A549 treated with Mapracorat at 1 μM for 4 hours (cell line): ENCODE measurements around the gene IFIT5. TPM values are rescaled to one million over a fixed set of nuclear protein-coding genes. Genes with fewer than 3 reads are reported as not detected.

Source experiments
- total RNA-seq: library from RNA; stranded (reverse); fragments of 200-300 nt; extraction: Qiagen RNA extraction; gene quantifications from 5 replicates; pipeline ENCODE4 v1.2.3, GENCODE V29; 2022

Gene IFIT5
- total RNA-seq: 7.6 to 11.6 TPM (median 8.8 TPM) in 5 replicates

DNA sequence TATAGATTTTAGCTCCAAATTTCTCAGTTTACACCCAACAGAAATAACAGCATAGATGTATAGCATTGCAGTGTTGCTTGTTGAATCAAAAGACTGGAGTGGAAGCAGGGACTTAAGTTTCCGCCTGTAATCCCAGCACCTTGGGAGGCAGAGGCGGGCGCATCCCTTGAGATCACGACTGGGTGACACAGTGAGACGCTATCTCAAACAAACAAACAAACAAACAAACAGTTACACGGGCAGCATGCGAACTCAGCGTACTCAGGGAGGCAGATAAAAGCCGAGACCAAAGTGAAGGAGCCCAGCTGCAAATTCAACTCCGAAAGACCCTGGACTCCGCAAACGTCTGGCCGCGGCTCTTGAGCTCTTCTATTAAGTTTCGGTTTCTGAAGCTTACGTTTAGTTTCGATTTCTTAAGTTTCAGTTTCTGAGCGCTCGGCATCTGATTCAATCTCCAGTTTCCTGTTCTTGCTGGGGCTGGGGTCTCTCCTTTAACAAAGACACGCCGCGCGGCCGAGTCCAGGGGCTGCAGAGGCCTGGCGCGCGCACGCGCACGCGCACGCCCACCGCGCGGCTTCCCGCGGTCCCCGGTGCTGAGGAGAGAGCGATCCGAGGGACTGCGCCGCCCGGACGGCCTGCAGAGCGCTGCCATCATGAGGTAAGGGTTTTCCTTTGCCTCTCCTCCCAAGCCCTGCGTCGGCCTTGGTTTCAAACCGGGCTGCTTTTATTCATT, at the start of gene IFIT5:
Gene IFIT5 (plus strand): TSS at position 423 of the 733 bp plus-strand sequence. CDS start 231 bp downstream, at position 654.

DNA sequence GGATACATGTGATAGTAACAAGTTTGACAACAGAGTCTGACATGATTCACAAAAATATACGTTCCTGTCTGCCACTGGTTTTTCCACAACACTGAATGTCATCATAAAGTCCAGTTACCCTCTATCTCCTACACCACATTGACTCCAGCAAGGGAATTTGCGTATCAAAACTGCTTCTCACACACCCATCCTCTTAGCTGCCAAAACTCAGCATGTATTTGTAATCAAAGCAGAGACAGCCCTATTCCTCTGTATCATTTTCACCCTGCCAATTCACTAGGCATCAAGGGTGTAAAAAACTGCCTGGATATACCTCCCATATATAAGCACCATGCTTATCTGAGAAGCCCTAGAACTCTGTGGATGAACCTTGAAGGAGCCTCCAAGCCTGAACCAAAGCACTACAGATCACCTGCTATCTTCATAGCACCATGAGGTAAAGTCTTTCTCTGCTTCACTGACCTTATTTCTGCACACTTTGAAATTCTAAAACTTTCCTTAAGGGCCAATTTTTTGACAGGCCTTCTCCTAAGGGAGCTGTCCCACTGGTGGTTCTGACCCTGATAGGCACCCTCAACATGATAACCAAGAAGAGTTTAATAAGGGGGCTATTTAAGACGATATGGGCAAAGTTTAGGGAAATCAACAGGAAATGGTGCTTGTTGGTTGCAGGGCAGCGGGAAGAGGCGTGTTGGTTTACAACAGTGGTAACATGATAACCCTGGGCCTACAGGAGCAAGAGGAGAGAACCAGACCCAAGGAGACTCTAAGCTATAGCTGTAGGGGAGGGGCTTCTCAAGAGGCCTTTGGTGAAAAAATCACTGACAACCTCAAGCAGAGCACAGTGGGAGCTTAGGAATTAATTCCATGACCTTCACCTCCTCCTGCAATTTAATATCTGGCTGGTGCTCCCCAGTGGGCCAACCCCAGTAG, 36.4 kb upstream of the IFIT5 start, which contains the start of gene IFIT1B:
Gene IFIT1B (plus strand): TSS at position 352 of the 933 bp plus-strand sequence. CDS start 80 bp downstream, at position 432.

GRCh38 chr10:89391907-89392756, 22.2 kb upstream of the IFIT5 start, which contains the start of gene IFIT1:
Gene IFIT1 (plus strand): TSS chr10:89392623. CDS start chr10:89392713, 90 bp downstream.

Other genes starting within 250 kb of the IFIT5 start
- 0.12 to 0.36 TPM (median 0.32 TPM) in 5 replicates for gene CH25H, start 207.3 kb upstream of the IFIT5 start, total RNA-seq
- 43.4 to 52.0 TPM (median 48.9 TPM) in 5 replicates for gene LIPA, start 162.8 kb upstream of the IFIT5 start, total RNA-seq
- gene IFIT2, start 112.5 kb upstream of the IFIT5 start, total RNA-seq: 1.8 to 2.8 TPM (median 2.4 TPM) in 5 replicates
- 4.1 to 5.5 TPM (median 5.0 TPM) in 5 replicates for gene IFIT3, start 86.6 kb upstream of the IFIT5 start, total RNA-seq
- gene IFIT1B, start 36.5 kb upstream of the IFIT5 start, total RNA-seq: not detected in 5 replicates
- 3.5 to 5.5 TPM (median 4.7 TPM) in 5 replicates for gene IFIT1, start 21.9 kb upstream of the IFIT5 start, total RNA-seq
- gene SLC16A12, start 121.0 kb downstream of the IFIT5 start, total RNA-seq: 0.21 to 0.86 TPM (median 0.31 TPM) in 5 replicates
- 5.5 to 7.4 TPM (median 6.6 TPM) in 5 replicates for gene PANK1, start 230.7 kb downstream of the IFIT5 start, total RNA-seq